A673 (cell line): Measurements from ENCODE around the gene NAA15.

Source experiments
- EZH2 ChIP-seq: fragments of 200-600 bp; sonication (generic); IDR thresholded peaks from 2 replicates; pipeline ENCODE4 v1.6.1; 2017; ENCODE audit warnings: borderline replicate concordance, low read depth, mild to moderate bottlenecking, mixed read lengths, antibody characterized with exemption, low read length; ENCODE audit not compliant: poor library complexity, severe bottlenecking
- TF ChIP-seq, protein P1 (sequence below): fragments of 300-800, 200-600 bp; sonication (generic); conservative IDR thresholded peaks from 2 replicates; pipeline ENCODE4 v1.5.1; 2017; ENCODE audit warnings: low read depth, mild to moderate bottlenecking, antibody characterized with exemption, low read length, moderate library complexity, mixed read lengths

DNA sequence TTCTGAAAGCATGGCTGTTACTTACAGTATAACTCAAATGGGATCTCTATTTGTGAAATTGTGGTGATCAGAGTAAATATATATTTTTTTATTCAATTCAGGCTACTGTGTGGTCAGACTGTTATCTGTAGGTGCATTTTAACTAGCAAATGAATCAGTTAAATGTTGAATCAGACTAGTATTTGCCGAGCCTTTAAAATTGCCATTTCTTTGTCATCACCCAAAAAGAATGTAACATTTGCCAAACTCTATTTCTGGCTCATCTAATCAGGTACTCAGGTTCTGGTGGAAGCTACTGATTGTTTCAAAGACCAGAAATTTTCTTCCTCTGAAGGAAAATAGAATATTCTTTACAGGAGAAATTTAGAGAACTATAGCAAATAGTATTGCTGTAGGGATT lies 1.8 kb upstream of the NAA15 start:
- TF ChIP-seq, protein P1, sequence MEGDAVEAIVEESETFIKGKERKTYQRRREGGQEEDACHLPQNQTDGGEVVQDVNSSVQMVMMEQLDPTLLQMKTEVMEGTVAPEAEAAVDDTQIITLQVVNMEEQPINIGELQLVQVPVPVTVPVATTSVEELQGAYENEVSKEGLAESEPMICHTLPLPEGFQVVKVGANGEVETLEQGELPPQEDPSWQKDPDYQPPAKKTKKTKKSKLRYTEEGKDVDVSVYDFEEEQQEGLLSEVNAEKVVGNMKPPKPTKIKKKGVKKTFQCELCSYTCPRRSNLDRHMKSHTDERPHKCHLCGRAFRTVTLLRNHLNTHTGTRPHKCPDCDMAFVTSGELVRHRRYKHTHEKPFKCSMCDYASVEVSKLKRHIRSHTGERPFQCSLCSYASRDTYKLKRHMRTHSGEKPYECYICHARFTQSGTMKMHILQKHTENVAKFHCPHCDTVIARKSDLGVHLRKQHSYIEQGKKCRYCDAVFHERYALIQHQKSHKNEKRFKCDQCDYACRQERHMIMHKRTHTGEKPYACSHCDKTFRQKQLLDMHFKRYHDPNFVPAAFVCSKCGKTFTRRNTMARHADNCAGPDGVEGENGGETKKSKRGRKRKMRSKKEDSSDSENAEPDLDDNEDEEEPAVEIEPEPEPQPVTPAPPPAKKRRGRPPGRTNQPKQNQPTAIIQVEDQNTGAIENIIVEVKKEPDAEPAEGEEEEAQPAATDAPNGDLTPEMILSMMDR: no peak
- TF ChIP-seq EZH2: no peak
